CD4-positive, alpha-beta T cell treated with Interferon gamma for 1 hour (primary cell): ENCODE results near the gene PAM.
"Not testable (repeated sequence)": the region's sequence is repeated elsewhere in the genome, so short reads cannot be mapped to it uniquely, and the experiment has no call there.

Experiments used
- DNase-seq: peaks from one replicate; pipeline ENCODE4 v3.0.0-alpha.2; 2020

The PAM gene

GRCh38 chr5:102905056-102905455 is 150.0 kb downstream of the PAM start:
- DNase-seq = no peak

- DNase-seq = not testable (repeated sequence)
Measured at GRCh38 chr5:102907099-102907498, 152.0 kb downstream of the PAM start.

DNA sequence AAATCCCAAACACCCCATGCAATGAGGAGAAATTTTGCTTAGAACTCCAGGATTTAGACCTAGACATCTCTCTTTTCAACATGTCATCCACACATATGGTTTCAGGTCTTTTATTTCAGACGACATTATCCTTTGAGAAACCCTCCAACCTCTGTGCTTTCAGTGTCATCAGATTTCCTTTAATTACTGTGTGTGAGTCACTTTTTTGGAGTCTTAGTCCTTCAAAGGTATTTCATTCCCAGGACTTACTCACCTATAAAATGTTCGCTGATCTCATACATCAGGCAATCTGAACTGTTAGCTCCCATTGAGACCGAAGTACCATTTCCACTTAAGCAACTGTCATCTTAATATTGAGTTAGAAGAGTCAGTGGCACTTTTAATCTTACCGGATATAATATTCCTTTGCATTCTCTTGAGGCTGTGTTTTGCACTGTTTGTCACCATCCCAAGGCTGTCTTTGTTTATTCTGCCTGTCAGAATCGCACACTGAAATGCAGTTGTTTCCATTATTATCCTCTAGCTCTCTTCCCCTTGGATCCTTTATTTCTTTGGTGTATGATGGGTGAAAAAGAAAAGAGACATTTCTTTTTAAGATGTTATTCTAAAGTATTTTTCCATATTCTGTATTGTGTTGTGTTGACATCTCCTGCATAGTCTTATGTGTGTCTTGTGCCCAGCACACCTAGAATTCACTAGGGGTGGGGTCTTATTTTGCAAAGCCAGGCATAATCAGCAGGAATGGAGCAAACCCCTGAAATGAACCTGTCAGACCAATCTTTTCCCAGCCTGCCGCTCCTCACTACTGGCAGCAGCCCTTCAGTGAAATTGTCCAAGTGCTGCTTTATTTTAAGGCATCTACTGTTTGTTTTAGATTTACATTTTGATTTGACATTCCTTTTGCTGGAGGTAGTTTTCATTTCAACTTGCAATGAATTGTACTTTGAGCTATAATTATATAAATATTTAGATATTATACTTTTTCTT is 155.4 kb downstream of the PAM start:
- no peak for DNase-seq

DNA sequence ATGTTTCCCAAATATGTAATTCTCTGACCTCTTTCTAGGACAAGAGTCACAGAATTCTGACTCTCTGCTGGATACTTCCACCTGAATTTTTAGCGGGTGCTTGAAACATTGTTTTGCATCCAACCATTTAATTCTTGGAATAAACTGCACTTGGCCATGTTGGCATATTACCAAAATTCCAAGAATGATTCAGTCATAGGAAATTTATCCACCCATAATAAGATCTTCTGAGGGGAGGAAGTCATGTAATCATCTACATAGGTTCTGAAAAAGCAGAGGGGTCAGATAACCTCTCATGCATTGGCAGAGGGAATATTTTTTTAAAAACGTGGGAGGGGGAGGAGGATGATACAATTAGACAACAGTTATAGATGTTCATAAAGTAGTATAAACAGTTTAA is 156.9 kb downstream of the PAM start:
- no peak for DNase-seq

- DNase-seq = no peak
Measured at GRCh38 chr5:102916109-102916508, 161.0 kb downstream of the PAM start.

- DNase-seq = no peak
Measured at GRCh38 chr5:102918986-102919610, 164.0 kb downstream of the PAM start.

DNA sequence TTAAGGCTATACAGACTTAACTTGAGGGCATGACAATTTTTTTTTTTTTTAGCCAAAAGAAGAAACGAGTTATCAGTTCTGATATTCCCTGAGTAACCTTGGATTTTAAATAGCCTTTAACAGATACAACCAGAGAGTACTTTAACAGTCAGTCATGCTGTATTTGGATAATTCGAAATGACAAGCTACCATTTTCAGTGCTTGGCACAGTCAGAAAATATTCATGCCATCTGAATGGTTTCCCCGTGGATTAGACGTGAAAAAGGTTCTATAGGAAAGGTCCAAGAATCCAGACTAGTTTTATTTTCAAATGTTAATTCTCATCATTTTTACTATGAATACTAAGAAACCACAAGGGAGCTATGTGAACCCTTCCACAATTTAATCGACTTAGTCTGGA is 165.7 kb downstream of the PAM start:
- DNase-seq = no peak

- DNase-seq = no peak
Measured at GRCh38 chr5:102921341-102922044, 166.4 kb downstream of the PAM start.

- DNase-seq = no peak
Measured at GRCh38 chr5:102922111-102922720, 167.1 kb downstream of the PAM start.

DNA sequence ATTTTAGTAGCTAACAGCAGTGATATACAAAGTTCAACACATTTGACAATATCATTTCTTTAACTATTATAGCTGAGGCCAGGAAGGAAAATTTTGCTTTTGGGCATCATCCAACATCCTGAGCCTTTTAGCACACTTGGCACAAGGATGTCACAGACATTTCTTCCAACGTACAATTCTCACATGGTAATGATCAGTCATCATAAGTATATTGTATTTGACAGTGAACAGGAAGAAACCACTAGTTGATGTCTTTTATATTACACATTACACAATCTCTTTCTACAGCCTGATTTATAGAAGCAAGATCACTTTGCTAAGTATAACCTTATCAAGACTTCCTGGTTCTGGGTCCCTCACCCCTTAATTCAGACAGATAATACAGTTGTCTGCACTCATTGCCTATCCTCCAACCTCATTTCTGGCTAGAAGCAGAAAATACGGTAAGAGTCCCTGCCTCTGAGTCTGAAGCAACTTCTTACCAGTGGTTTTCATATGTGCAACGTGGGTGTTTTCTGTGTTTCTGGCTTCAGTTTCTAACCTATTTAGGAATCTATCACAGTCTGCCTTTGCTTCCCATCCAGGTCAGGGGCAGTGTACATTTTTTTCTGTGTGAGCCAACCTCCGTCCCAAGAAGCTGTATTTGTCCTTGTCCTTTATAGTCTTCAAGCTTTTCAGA is 167.8 kb downstream of the PAM start:
- DNase-seq = no peak

GRCh38 chr5:102924963-102925362 is 169.9 kb downstream of the PAM start:
- no peak for DNase-seq

DNA sequence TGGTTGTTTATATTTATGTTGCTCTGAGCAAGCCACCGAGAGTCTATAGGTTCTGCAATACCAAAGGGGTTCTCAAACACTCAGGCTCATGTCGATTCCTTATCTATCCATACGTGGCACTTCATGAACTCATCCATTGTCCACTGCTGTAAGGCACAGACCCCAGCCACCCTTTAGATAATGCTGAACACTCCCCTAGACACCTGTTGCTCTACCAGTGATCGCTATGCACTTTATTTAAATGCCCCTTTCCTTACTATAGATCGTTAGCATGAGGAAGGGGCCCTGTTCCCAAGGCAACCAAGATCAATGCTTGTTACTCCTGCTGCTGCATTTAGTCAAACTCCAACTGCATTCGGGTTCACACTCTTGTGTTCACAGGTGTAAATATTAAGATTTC is 171.9 kb downstream of the PAM start:
- no peak for DNase-seq

DNA sequence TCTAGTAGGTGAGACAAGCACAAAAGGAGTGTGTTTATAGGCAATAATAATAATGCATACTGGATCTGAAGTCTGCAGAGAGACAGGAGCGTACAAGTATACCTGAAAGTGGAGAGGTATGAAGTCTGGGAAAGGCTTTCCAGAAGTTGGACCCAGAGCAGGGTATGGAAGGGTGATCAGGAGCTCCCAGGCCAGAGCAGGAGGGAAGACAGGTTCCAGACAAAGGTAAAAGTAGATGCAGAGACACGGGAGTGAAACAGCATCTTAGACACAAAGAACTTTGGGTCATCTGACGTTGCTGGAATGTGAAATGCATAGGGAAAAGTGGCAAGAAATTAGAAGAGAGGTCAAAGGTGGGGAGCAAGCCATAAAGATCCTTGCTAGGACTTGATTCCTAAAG is 175.1 kb downstream of the PAM start:
- DNase-seq = no peak

- DNase-seq = no peak
Measured at GRCh38 chr5:102931085-102931725, 176.1 kb downstream of the PAM start.

DNA sequence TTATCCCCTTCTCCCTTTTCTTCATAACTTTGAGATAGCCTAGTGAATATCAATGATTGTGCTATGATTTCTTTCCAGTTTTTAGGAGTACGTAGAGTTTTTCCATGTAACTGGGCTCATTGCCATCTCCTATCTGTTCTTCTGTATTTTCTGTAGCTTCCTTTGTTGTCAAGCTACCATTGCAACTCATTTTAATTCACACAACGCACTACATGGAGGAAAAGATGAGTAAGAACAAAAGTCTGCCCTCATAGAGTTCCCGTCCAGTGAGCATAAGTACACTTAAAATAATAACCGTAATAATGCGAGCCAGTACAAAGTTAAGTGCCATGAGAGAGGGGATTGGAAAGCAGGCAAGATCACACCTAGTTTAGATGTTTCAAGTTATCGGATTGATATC is 177.7 kb downstream of the PAM start:
- DNase-seq = no peak

DNA sequence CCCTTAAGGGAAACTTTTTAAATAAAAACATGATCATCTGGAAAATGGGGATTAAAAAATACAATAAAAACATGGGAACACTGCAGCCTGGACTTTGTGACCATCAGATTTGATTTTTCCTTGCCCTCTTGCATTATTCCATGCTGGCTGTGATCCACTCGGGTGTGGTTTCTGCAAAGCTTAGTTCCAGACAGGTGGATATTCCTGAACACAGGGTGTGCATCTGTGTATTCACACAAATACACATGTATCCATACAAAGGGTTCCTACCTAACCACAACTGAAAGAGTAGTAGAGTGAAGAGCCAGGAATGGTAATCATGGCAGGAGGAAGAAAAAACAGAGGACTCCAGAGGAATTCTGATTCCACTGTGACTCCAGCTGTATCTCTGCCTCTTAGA is 178.2 kb downstream of the PAM start:
- DNase-seq = no peak

GRCh38 chr5:102933721-102934459 is 178.8 kb downstream of the PAM start:
- no peak for DNase-seq

DNA sequence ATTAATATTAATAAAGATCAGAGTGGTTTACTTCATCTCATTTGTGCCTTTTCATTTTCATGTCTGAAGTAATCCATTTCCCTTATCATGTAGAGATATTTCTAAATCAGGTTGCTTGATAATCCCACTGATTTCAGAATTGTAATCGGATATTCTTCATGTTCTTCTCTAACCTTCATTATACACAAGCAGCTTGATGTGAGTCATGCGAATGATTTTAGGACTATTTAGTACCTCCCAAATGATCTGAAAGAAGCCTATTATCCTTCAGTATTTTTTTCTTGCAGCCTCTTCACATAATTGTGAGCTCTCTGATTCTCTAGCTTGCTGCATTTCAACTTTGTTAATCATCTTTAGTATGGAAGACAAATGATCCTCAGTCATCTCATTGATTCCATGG is 182.8 kb downstream of the PAM start:
- no peak for DNase-seq

DNA sequence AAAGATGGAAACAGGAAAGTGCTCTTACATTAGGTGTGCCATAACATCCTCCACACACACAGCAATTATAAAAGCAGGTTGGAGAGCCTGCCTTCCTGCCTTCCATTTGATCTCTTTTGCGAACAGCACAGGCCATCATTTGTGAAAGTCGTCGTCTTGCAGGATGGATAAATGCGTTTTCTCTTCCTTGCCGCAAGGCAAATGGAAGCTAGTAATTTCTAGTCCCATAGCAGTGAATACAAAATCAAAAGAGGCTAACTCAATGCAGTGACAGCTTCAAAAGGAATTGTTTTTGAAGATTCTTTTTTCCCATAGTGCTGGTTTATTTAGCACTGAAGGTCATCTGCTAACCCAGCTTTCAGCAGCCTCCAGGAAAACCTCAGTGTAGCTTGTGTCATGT is 186.0 kb downstream of the PAM start:
- DNase-seq = no peak

- DNase-seq = no peak
Measured at GRCh38 chr5:102946414-102946813, 191.3 kb downstream of the PAM start.

DNA sequence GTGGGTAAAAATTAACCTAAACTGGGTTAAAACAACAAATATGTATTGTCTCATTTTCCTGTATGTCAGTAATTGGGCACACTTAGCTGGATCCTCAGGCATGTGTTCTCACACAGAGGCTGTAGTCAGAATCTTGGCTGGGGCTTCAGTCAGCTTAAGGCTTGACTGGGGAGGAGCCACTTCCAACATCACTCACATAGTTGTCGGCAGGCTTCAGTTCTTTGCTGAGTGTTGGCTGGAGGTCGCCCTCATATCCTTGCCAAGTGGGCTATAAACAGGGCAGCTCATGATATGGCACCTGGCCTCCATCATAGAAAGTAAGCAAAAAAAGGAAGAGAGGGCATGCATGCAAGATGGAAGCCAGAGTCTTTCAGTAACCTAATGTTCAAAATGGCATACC is 191.9 kb downstream of the PAM start:
- no peak for DNase-seq
